Activated CD4-positive, CD25-positive, alpha-beta regulatory T cell treated with anti-CD3 and anti-CD28 coated beads, Interleukin-2, amount 50 U/mL, for 16 hours (primary cell): ENCODE results near the gene CTAGE4.
"Not testable (repeated sequence)": the region's sequence is repeated elsewhere in the genome, so short reads cannot be mapped to it uniquely, and the experiment has no call there.

Source experiments
- DNase-seq: peaks from one replicate; pipeline ENCODE4 v3.0.0-alpha.2; 2020; ENCODE audit warnings: low read depth, low spot score

The CTAGE4 gene

GRCh38 chr7:144183166-144183565 lies at the start of gene CTAGE4:
TSS of gene CTAGE4 (plus strand) at chr7:144183466. CDS start at chr7:144183504, 38 bp downstream.
- not testable (repeated sequence) for DNase-seq

GRCh38 chr7:144134116-144134515 lies 49.1 kb upstream of the CTAGE4 start:
- DNase-seq = no peak

DNA sequence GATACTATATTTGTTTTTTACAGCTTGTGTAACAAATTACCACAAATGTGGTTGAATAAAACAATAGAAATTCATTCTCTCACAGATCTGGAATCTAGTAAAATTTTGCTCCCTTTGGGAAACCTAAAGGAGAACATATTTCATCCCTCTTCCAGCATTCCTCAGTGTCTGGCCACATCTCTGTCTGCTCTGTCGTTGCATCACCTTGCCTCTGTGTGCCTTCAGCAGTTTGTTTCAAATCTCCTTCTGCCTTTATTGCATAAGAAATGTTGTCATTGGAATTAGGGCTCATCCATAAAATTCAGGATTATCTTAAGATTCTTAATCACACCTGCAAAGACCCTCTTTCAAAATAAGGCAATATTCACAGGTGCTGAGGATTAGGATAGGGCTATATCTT lies 45.8 kb upstream of the CTAGE4 start:
- DNase-seq = no peak

- no peak for DNase-seq
Observed at GRCh38 chr7:144142187-144142586, 41.1 kb upstream of the CTAGE4 start.

GRCh38 chr7:144144426-144144825 lies 38.8 kb upstream of the CTAGE4 start:
- DNase-seq = no peak

- no peak for DNase-seq
Observed at GRCh38 chr7:144148224-144148827, 34.9 kb upstream of the CTAGE4 start.

GRCh38 chr7:144158861-144159260 lies 24.4 kb upstream of the CTAGE4 start:
- DNase-seq = no peak

DNA sequence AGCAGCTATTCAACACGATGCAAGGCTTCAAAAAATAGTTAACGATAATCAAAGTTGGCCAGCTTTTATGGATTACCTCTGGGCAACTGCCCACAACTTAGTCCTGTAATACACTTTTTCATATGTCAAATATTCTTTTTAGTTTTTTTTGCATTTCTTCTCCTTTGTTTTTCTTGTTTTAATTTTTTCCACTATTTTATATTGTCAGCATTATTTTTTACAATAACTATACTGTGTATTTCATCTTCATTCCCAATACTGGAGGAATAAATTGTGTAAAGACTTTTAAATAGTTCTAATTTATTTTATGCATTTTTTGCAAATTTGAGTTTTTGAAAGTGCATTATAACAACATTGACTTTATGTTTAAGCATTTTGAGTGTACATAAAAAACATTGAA lies 18.5 kb upstream of the CTAGE4 start:
- DNase-seq = no peak

DNA sequence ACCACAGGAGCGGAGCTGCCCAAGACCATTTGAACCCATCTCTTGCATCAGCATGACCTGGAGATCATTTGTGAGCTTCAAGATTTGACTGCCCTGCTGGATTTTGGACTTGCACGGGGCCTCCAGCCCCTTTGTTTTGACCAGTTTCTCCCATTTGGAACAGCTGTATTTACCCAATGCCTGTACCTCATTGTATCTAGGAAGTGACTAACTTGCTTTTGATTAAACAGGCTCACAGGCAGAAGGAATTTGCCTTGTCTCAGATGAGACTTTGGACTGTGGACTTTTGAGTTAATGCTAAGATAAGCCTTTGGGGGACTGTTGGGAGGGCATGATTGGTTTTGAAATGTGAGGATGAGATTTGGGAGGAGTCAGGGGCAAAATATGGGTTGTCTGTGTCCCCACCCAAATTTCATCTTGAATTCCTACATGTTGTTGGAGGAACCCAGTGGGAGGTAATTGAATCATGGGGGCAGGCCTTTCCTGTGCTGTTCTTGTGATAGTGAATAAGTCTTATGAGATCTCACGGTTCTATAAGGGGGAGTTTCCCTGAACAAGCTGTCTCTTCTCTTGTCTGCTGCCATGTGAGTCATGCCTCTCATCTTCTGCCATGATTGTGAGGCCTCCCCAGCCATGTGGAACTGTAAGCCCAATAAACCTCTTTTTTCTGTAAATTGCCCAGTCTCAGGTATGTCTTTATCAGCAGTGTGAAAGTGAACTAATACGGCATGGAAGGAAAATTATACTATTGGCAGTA lies 11.5 kb upstream of the CTAGE4 start:
- DNase-seq = not testable (repeated sequence)

- no peak for DNase-seq
Observed at GRCh38 chr7:144174613-144175012, 8.7 kb upstream of the CTAGE4 start.

GRCh38 chr7:144178380-144179164 lies 4.7 kb upstream of the CTAGE4 start:
- DNase-seq = not testable (repeated sequence)

- not testable (repeated sequence) for DNase-seq
Observed at GRCh38 chr7:144179165-144179479, 4.1 kb upstream of the CTAGE4 start.

DNA sequence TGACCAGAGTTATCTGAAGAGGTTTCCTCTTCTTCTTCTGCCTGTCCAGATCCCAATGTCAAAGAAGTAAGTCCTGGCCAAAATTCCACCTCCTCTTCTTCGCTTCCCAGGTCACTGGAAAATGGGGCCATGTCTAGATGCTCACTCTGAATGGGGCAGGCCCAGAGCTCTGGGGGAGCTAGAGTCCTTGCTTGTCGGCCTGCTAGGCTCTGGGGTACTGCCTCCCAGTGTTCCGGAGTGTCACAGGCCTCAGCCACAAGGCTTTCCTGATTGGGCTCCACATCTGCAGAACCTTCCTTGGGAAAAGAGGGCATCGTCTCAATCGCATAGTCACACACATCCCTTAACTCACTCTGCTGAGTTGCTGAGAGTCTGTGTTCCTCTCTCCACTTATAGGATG lies 4.6 kb downstream of the CTAGE4 start:
- not testable (repeated sequence) for DNase-seq

DNA sequence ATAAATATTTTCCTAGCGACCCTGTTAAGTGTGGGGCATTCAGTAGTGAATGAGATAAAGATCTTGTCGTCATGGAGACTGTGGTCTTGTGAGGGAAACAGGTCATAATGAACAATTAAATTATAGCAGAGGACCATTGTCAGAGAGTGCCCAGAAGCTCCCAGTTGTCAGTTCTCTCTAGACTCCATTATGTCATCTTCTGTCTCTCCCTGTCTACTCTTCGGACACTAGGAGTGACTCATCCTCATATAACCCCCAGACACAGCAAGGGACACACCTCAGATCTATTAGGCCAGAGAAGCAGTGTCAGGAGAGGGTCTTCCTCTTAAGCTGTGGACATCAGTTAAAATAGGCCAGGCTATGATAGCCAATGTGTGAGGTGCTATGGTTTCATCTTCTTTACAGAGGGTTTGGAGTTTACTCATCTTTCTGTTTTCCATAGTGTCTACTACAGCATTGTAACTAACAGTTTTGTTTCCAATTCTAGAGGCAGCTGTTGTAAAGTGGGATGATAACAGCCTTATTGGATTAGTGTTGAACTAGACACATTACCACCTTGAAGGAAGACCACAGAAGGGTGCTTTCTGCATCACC lies 5.4 kb downstream of the CTAGE4 start:
- not testable (repeated sequence) for DNase-seq

GRCh38 chr7:144193782-144194181 lies 10.5 kb downstream of the CTAGE4 start:
- DNase-seq = not testable (repeated sequence)

DNA sequence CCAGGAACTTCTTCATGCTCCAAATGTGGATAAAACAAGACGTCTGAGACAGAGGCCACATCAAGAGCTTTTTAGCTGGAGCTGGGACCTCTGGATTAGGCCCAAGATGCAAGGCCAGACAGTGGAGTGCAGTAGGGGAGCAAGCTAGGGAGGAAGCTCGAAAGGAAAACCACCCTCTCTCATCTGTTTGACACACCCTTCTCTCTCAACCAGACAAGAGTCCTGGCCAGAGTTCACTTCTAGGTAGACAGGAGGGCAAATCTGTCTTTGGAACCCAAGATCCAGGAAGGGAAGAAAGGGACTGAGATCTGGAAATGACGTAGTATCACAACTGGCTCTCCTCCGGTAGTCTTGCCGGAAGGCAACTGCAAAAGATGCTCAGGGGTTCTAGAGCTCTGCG lies 11.2 kb downstream of the CTAGE4 start:
- DNase-seq = not testable (repeated sequence)

DNA sequence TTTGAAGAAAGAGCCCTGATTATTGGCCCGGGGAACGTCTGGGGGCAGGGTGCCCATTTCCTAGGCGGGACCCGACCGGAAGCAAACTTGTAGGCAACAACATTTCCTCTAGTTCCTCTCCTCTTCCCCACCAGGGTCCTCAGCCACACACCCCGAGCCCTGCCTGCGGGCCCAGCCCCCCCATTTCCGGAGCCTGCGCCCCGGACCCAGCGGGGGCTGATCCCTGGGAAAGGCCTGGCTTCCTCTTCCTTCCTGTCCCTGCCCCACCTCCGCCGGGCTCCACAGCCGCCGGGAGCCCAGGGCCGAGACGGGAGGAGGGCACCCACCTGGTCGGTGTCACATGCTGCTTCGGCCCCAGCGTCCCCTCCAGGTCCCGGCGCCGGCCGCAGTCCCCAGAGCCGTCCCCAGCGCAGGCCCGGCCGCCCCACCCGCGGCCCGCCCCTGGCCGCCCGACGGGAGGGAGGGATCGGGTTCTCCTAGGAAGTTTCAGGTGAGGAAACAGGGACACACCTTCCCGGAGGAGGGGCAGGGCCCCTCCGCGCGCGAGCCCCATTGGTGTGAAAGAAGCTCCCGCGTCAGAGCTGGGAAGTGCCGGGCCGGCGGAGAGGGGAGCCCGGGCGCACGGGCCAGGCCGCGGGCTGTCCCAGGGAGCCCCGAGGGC lies 12.1 kb downstream of the CTAGE4 start, which contains the start of gene ARHGEF35:
Gene ARHGEF35 (minus strand): TSS at position 622 of the 661 bp plus-strand sequence. CDS start 7,450 bp downstream, outside the sequence.
- not testable (repeated sequence) for DNase-seq

GRCh38 chr7:144198934-144199333 lies 15.7 kb downstream of the CTAGE4 start:
- DNase-seq = not testable (repeated sequence)

DNA sequence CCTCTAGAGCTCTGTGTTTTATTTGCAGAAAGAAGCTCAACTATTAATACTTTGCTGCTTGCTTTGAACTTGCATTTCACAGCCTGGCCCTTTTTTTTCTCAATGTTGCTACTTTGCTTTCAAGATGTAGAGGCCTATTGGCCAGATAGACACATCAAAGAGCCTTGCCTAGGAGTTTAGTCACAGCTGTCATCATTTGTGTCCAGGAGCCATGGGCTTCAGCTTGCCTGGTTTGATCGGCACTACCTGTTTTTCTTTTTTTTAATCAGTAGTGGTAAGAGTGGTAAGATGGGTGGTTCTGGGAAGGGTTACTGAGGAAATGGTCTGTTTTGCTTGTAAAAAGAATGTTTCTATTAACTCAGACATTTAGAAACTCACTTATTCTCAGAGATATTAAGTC lies 18.7 kb downstream of the CTAGE4 start:
- DNase-seq = not testable (repeated sequence)

GRCh38 chr7:144203086-144203485 lies 19.8 kb downstream of the CTAGE4 start:
- not testable (repeated sequence) for DNase-seq

DNA sequence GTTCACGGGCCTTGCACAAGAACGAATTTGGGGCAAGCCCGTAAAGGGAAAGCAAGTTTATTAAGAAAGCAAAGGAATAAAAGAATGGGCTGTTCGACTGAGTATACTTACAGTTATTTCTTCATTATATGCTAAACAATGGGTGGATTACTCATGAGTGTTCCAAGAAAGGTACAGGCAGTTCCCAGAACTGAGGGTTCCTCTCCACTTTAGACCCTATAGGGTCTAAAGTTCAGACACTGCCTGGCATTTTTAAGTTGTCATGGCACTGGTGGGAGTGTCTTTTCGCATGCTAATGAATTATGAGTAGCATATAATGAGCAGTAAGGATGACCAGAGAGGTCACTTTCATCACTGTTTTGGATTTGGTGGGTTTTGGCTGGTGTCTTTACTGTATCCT lies 22.0 kb downstream of the CTAGE4 start:
- not testable (repeated sequence) for DNase-seq
